ENCODE measurements around the gene MYO1C.

The MYO1C gene

DNA sequence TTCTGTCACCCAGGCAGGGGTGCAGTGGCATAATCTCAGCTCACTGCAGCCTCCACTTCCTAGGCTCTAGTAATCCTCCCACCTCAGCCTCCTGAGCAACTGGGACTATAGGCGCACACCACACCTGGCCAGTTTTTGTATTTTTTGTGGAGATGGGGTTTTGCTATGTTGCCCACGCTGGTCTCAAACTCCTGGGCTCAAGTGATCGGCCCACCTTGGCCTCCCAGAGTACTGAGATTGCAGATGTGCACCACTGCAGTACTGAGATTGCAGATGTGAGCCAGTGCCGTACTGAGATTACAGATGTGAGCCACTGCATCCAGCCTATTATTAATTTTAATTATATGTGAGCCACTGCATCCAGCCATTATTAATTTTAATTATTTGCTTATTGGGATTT is 50.3 kb downstream of the MYO1C start:
- no peak overlapping the region for H3K4me3 ChIP-seq (replicated peaks; ENCODE audit: insufficient read depth, low read length)
- no peaks in the 10 kb centered on the region for H3K27me3 ChIP-seq (ENCODE audit: insufficient read depth, poor library complexity, severe bottlenecking)
- DNase-seq (ENCODE audit: low read depth in 1 of 2, low spot score in 1 of 2), result no peak
- H3K27ac ChIP-seq (replicated peaks), result no peak overlapping the region
- no peak for TF ChIP-seq SPI1 (IDR thresholded peaks at IDR 0.05; ENCODE audit: borderline replicate concordance, low read depth)
- no peak for TF ChIP-seq GABPA (IDR thresholded peaks at IDR 0.05; ENCODE audit: low read depth)
- TF ChIP-seq POLR2AphosphoS5 (IDR thresholded peaks at IDR 0.05; ENCODE audit: low read depth), result no peak
- TF ChIP-seq, protein P1, sequence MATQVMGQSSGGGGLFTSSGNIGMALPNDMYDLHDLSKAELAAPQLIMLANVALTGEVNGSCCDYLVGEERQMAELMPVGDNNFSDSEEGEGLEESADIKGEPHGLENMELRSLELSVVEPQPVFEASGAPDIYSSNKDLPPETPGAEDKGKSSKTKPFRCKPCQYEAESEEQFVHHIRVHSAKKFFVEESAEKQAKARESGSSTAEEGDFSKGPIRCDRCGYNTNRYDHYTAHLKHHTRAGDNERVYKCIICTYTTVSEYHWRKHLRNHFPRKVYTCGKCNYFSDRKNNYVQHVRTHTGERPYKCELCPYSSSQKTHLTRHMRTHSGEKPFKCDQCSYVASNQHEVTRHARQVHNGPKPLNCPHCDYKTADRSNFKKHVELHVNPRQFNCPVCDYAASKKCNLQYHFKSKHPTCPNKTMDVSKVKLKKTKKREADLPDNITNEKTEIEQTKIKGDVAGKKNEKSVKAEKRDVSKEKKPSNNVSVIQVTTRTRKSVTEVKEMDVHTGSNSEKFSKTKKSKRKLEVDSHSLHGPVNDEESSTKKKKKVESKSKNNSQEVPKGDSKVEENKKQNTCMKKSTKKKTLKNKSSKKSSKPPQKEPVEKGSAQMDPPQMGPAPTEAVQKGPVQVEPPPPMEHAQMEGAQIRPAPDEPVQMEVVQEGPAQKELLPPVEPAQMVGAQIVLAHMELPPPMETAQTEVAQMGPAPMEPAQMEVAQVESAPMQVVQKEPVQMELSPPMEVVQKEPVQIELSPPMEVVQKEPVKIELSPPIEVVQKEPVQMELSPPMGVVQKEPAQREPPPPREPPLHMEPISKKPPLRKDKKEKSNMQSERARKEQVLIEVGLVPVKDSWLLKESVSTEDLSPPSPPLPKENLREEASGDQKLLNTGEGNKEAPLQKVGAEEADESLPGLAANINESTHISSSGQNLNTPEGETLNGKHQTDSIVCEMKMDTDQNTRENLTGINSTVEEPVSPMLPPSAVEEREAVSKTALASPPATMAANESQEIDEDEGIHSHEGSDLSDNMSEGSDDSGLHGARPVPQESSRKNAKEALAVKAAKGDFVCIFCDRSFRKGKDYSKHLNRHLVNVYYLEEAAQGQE (IDR thresholded peaks at IDR 0.05; ENCODE audit: insufficient replicate concordance, low read depth), result no peak
- TF ChIP-seq, protein P2, sequence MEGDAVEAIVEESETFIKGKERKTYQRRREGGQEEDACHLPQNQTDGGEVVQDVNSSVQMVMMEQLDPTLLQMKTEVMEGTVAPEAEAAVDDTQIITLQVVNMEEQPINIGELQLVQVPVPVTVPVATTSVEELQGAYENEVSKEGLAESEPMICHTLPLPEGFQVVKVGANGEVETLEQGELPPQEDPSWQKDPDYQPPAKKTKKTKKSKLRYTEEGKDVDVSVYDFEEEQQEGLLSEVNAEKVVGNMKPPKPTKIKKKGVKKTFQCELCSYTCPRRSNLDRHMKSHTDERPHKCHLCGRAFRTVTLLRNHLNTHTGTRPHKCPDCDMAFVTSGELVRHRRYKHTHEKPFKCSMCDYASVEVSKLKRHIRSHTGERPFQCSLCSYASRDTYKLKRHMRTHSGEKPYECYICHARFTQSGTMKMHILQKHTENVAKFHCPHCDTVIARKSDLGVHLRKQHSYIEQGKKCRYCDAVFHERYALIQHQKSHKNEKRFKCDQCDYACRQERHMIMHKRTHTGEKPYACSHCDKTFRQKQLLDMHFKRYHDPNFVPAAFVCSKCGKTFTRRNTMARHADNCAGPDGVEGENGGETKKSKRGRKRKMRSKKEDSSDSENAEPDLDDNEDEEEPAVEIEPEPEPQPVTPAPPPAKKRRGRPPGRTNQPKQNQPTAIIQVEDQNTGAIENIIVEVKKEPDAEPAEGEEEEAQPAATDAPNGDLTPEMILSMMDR (IDR thresholded peaks at IDR 0.05; ENCODE audit: insufficient read depth, low read length), result no peak

DNA sequence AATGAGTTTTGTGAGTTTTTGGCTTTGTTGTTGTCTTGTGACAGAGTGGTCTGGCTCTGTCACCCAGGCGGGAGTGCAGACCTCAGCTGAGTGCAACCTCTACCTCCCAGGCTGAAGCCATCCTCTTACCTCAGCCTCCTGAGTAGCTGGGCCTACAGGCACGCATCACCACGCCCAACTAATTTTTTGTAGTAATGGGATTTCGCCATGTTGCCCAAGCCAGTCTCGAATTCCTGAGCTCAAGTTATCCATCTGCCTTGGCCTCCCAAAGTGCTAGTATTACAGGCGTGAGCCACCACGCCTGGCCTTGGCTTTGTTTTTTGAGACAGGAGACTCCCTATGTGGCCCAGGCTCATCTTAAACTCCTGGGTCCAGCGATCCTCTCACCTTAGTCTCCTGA is 51.6 kb downstream of the MYO1C start:
- no peak overlapping the region for H3K27ac ChIP-seq (replicated peaks)
- no peak overlapping the region for H3K4me3 ChIP-seq (replicated peaks; ENCODE audit: insufficient read depth, low read length)
- DNase-seq (ENCODE audit: low read depth in 1 of 2, low spot score in 1 of 2), result no peak
- H3K27me3 ChIP-seq (ENCODE audit: insufficient read depth, poor library complexity, severe bottlenecking), result no peaks in the 10 kb centered on the region
- TF ChIP-seq GABPA (IDR thresholded peaks at IDR 0.05; ENCODE audit: low read depth) (no peak), SPI1 (IDR thresholded peaks at IDR 0.05; ENCODE audit: borderline replicate concordance, low read depth) (no peak), POLR2AphosphoS5 (IDR thresholded peaks at IDR 0.05; ENCODE audit: low read depth) (no peak)
- TF ChIP-seq, protein P2 (IDR thresholded peaks at IDR 0.05; ENCODE audit: insufficient read depth, low read length), result no peak
- TF ChIP-seq, protein P1 (IDR thresholded peaks at IDR 0.05; ENCODE audit: insufficient replicate concordance, low read depth), result no peak

DNA sequence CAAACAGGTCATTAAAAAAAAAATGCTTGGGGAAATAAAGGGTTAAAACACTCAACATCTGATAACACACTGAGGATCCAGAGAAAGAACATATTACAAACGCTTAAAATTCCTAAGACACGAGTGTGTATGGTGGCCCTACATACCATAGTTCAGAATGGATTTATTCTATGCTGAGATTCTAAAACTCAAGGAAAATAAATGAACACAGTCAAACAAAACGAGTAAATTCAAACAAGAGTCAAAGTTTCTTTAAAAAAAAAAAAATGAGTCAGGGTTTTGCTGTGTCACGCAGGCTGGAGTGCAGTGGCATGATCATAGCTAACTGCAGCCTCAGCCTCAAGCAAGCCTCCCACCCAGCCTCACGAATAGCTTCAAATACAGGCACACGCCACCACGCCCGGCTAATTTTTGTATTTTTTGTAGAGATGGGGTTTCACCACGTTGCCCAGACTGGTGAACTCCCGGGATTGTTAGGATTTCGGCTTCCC is 53.8 kb downstream of the MYO1C start:
- no peak overlapping the region for H3K4me3 ChIP-seq (replicated peaks; ENCODE audit: insufficient read depth, low read length)
- no peak for TF ChIP-seq POLR2AphosphoS5 (IDR thresholded peaks at IDR 0.05; ENCODE audit: low read depth)
- no peak for DNase-seq (ENCODE audit: low read depth in 1 of 2, low spot score in 1 of 2)
- H3K27me3 ChIP-seq (ENCODE audit: insufficient read depth, poor library complexity, severe bottlenecking), result no peaks in the 10 kb centered on the region
- no peak overlapping the region for H3K27ac ChIP-seq (replicated peaks)

DNA sequence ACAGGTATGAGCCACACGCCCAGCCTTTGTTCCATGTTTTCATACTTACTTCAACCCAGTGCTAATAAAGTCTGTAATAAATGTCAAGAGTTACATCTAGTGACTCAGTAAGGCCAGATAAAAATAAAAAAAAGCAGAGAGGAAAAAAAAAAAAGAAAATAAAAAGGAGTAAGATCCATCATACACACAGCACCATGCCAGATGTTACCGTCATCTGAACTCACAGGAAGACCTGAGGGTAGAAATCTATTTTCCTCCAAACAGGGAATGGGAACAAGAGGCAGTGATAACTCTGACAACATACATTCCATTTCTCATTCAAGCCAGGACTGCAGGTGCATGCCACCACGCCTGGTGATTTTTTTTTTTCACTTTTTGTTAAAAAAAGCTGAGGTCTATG is 57.2 kb downstream of the MYO1C start:
- H3K27me3 ChIP-seq (ENCODE audit: insufficient read depth, poor library complexity, severe bottlenecking), result no peaks in the 10 kb centered on the region
- H3K4me3 ChIP-seq (replicated peaks; ENCODE audit: insufficient read depth, low read length), result no peak overlapping the region
- TF ChIP-seq, protein P2 (IDR thresholded peaks at IDR 0.05; ENCODE audit: insufficient read depth, low read length), result no peak
- TF ChIP-seq, protein P1 (IDR thresholded peaks at IDR 0.05; ENCODE audit: insufficient replicate concordance, low read depth), result no peak
- no peak for TF ChIP-seq SPI1 (IDR thresholded peaks at IDR 0.05; ENCODE audit: borderline replicate concordance, low read depth)
- no peak overlapping the region for H3K27ac ChIP-seq (replicated peaks)
- no peak for DNase-seq (ENCODE audit: low read depth in 1 of 2, low spot score in 1 of 2)
